NAMALWA (cell line): ENCODE measurements around the gene KLHL7.
A peak's percentile ranks its signal among the peaks of the same experiment; 100 is the strongest.
"Not testable (repeated sequence)": the region's sequence is repeated elsewhere in the genome, so short reads cannot be mapped to it uniquely, and the experiment has no call there.

ENCODE experiments used
- DNase-seq: peaks from one replicate; pipeline ENCODE4 v3.0.0-alpha.2; 2015; ENCODE audit warnings: low spot score

The KLHL7 gene

DNA sequence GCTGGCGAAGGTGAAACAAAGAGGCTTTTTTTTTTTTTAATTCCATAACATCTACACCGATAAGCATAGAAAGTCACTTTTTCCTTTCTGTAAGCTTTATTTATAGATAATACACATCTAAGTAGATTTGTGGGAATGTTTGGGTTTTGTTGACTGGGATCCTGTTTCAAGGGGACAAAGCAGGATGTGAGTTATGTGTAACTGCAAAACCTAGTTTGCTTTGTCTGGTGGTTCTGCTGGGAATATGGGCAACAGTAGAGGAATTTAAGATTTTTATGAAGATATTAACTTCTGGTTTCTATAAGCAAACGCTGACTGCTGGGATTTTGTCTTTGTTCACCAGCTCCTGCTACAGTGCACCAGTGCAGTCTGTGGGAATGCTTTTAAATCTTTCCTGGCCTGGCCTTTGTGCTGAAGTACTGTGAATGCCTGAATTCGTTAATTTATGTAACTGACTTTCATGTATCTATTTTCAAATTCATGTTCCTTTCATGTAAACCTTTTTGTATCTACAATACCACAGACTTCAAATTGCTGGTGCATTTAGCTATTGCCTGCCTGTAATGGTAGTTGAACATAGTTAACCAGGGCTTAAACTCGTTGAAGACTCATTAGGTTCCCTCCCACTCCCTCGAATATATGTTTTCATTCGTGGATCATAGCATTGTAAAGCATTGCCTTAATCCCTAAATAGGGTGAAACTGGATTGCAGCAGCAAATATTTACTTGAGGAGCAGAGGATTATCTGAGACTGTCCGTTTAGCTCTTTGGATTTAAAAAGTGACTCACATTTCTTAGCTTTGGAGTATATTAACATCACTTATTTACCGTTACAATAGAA lies 1.5 kb downstream of the KLHL7 start:
- DNase-seq: peak; percentile 31

DNA sequence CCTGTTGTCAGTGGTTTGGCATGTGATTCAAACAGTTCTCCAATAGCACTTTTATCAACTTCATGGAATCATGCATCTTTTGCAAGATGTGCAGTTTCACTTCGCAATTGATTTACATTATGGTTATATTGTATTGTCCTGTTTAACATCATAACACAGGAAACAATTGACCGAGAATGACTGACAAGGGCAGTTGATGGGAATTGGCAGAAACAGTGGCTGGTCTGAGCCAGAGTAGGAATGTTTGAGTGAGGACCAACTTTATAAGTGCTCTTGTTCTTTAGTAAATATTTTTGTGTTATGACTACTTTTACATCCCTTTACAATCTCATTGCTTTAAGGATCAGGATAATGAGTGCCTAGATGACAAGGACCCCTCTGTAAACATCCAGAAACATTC lies 2.2 kb downstream of the KLHL7 start:
- no peak for DNase-seq

DNA sequence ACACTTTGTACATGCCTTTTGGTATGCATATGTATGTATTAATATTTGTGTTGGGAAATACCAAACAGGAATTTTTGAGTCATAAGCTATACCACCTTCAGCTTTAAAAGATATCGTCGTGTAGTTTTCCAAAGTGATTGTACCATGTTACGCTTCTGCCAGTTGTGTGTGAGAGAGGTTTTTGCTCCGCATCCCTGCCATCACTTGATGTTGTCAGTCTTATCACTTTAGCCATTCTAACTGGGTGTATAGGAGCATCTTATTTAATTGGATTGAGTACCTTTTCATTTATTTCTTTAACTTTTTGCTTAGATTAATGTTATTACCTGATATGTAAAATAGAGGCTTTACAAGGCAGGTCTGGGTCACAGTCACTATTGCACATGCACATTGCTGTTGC lies 3.4 kb downstream of the KLHL7 start:
- DNase-seq: no peak

DNA sequence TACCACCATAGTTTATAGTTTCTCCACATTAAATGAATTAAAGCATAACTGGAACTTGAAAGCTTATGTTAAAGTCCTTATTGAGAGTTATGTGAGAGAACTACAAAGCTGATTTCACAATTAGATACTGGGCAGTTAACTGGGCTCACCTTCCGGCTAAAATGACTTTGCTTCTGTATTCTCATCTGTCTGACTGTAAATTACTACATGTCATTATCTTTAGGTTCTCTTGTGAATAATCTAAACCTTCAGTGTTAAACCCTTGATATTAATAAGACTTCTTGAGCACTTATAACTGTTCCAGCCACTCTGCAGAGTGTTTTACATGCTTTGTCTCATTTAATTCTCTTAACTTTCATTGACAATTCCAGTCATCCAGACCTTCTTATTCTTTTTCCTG lies 3.9 kb downstream of the KLHL7 start:
- DNase-seq: no peak

DNA sequence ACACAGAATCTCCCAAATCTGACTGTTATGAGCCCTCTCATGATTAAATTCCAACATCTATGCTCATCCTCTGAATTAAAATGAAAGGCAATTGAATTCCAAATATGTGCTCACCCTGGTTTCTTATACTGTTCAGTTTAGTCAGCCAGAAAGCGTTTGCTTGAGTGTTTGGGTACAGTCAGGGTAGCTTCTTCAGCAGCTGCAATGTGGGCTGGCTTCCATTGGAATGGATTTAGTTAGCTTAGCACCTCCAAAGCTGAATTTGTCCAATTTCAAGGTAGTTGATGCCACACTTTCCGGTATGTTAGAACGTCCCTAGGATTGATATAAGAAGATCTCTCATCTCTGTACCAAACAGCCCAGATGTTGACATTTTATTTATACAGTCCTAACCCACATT lies 9.3 kb downstream of the KLHL7 start:
- no peak for DNase-seq

DNA sequence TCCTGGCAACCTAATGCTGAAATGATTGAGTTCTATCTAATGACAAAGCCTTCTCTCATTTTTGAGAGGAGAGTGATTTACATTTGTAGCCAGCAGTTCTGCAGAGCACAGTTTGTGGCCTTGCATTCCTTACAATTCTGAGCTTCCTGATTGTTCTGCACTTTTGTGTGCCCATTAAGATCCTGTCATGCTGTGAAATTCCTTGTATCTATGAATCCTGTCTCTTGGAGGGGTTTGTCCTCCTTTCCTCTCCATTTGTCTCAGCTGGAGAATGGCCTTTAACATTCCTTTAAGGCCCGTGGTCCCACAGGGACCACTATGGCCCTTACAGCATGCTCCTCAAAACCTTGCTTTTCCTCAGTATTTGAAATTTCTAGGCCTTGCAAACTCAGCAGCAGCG lies 10.4 kb downstream of the KLHL7 start:
- DNase-seq: no peak

DNA sequence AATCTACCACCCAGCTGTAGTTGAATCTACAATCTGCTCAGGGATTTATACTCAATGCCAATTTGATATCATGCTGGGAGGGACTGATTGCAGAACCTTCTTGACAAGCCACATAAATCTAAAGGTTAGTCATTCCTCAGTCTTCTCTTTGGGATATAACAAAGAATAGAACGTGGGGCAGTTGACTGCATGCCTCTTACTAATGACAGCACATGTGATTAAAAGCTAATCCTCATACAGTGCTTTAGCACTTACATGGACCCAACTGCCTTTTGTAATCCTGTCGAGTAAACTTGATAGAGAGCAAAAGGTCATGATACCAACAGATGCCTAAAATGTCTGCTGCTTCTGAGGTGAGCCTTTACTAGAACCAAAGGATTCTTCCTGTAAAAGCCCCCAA lies 12.3 kb downstream of the KLHL7 start:
- no peak for DNase-seq

DNA sequence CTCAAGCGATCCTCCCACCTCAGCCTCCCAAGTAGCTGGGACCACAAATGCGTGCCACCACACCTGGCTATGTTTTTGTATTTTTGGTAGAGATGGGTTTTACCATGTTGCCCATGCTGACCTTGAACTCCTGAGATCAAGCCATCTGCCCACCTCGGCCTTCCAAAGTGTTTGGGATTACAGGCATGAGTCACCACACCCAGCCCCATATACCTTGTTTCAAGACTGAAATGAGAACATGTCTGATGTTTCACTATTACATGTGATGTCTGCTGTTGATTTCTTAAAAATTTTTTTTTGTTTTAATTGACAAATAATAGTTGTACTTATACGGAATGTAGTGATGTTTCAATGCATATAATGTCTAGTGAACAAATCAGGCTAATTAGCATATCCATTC lies 14.5 kb downstream of the KLHL7 start:
- DNase-seq: no peak

DNA sequence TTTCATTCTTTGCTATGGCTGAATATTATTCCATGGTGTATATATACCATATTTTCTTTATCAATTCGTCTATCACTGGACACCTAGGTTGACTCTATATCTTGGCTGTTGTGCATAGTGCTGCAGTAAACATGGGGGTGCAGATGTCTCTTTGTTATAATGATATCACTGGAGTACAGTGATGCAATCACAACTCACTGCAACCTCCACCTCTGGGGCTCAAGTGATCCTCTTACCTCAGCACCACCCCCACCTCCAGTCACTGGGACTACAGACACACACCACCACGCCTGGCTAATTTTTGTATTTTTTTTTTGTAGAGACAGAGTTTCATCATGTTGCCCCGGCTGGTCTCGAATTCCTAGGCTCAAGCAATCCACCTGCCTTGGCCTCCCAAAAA lies 15.6 kb downstream of the KLHL7 start:
- no peak for DNase-seq

DNA sequence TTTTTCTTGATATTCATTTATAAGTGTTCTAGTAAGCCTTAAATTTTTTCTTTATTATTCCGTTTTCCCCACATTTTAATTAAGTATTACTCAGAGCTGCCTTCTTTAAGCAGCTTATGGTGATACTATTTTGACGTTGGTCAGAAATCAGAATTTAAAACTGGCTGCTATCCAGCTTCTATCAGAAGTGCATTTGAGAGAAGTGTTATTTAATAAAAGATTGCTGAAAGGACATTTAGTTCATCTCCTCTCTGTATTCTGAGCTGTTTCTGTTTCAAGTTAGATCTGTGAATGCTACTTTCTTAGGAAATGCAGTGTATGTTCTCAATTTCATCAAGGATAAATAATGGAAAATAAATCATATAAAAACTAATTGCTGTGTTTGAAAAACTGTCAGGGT lies 17.4 kb downstream of the KLHL7 start:
- no peak for DNase-seq

DNA sequence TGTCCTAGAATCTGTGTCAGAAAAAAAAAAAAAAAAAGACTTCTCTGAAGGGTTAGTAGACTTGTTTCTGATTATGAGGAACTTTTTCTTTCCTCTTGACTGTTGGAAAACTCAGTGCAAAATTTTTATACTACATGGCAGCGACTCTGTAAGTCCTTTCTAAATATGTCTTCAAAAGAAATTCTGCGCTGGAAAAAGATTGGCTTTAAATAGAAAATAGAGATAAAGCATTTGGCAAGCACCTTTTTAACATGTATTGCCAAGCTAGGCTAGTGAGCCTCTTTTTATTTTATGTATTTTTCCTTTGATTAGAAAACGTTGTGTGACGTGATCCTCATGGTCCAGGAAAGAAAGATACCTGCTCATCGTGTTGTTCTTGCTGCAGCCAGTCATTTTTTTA lies 17.9 kb downstream of the KLHL7 start:
- DNase-seq: no peak

DNA sequence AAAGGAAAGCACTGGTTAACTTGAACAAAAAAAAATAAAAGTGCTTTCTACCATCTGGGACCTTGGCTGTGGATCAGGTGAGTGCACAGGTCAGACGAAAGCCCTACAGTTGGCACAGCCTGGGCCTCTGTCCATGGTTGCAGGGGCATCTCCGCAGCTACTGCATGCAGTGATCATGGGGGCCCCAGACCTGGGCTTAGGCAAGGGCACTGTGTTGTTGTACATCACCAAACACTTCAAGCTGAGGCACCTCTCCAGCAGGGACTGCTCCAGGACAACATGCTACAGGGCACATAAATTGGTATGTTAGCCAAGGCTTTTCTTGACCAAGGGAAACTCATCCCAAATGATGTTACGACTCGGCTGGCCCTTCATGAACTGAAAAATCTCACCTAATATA lies 23.5 kb downstream of the KLHL7 start:
- no peak for DNase-seq

DNA sequence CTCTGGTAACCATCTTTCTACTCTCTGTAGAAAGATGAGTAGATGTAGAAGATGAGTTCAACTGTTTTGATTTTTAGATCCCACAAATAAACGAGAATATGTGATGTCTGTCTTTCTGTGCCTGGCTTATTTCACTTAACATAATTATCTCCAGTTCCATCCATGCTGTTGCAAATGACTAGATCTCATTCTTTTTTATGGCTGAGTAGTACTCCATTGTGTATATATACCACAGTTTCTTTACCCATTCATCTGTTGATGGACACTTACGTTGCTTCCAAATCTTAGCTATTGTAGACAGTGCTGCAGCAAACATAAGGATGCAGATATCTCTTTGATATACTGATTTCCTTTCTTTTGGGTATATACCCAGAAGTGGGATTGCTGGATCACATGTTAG lies 26.2 kb downstream of the KLHL7 start:
- not testable (repeated sequence) for DNase-seq

DNA sequence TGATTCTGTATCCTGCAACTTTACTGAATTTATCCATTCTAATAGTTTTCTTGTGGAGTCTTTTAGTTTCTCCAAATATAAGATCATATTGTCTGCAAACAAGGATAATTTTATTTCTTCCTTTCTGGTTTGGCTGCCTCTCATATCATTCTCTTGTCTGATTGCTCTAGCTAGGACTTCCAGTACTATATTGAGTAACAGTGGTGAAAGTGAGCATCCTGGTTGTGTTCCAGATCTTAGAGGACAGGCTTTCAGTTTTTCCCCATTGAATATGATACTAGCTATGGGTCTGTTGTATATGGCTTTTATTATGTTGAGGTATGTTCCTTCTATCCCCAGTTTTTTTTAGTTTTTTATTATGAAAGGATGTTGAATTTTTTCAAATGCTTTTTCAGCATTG lies 28.2 kb downstream of the KLHL7 start:
- DNase-seq: no peak

DNA sequence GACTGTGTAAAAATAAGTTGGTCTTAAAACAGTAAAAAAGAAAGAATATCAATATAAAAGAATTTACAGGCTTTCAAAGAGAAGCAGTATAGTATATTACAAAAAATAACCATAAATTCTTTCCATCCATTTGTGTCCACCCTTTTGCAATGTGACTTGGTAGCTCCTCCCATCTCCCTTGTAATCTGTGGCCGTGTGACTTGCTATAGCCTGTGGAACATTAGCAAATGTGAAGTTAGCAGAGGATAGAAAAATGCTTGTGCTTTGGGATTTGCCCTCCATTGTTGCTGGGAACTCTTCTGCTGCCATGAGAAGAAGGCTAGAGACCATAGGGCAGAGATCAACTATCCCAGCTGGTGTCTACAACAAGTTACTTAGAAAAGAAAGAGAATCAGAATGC lies 30.2 kb downstream of the KLHL7 start:
- DNase-seq: no peak

DNA sequence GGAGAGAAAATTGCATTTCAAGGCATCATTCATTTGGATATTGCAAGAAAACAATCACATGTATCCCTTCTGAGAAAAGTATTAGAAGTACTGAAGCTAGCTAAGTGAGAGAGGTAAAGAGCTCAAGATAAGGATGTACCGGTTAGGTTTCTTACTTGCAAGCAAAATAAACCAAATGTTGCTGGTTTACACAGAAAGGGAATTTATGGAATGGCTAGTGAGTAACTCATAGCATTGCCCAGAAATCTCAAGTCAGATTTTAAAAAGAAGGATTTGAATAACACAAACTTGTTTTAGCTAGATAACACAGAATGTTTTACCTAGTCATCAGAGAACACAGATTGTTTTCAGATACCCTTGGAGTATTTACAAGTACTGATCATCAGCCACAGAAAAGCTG lies 30.6 kb downstream of the KLHL7 start:
- no peak for DNase-seq

DNA sequence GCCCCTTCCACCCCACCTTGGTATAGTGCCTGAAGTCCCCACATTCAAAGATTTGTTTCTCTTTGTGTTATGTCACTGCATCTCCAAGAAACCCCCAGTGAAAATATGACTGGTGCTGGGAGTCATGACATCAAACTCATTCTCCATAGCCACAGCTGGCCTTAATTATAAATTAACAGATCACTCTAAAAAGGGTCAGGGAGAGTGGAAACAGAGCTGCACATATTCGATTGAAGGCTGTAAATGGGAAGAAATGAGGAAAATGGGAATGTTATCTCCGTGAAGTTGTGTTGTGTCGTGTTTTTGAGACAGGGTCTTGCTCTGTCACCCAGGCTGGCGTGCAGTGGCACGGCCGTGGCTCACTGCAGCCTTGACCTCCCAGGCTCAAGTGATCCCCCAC lies 52.1 kb downstream of the KLHL7 start:
- no peak for DNase-seq

DNA sequence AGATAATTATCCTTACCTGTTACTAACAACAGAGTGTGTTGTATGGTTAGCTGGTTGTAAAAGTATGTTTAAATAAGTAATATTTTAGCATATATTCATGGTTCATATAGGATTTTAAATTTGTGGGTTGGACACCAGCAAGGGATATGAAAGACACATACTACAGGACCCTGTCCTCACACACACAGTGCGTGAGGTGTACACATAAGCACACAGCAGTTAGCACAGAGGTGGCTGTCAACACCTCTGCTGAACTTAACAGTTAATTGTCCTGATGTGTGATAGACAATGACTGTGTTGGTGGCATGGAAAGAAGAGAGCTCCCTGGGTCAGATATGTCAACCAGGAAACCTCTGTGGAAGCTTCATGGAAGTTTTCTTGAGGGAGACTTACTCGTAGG lies 53.0 kb downstream of the KLHL7 start:
- DNase-seq: no peak

DNA sequence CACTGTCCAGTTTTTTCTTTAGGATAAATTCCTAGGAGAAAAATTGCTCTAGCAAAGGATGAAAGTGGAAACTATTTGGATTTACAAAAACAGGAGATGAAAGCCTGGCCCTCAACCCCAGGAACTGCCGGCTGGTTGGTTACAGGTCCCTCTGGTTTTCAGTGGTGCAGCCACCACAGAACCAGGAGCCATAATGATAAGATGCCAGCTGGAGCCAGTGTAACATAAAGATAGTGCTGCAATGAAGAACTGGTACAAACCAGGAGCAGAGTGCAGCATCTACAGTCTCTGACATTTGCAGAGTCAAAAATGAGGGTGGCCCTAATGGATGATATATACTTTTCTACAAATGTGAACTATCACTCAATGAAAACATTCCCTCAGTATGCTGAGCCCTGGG lies 55.9 kb downstream of the KLHL7 start:
- DNase-seq: no peak

DNA sequence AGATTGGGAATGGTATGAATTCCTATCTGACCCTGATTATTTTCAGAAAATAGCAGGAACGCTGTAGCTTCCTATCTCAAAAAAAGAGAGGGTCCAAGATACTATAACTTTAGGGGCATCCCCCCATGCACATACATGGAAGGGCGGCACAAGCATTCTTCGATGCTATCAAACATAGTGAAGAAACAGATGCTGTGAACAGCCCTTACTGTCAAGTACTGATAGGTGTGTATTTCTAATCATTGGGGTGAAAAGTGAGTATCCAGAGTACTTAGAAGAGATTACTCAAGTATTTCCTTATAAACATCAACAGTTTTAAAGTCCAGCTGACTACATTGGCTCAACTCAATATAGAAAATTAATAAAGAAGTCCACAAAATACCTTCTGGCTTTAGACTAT lies 59.3 kb downstream of the KLHL7 start:
- DNase-seq: no peak

DNA sequence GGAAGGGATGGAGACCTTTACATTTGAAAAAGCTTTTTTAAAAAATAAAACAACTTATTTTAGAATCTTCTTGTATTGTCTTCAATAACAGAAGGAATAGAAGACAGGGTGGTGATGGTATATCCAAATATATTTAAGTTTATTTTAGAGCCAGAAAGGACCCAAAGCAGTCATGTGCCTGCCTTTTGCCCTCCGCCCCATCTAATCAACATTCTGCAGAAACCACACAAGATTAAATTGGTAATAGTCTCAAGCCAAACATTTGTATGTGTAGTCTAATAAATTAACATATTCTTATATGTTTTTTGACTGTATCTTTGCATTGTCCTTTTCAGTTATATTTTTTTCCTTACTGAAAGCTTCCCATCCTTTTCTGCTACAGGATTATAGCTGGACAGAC lies 59.7 kb downstream of the KLHL7 start:
- no peak for DNase-seq

DNA sequence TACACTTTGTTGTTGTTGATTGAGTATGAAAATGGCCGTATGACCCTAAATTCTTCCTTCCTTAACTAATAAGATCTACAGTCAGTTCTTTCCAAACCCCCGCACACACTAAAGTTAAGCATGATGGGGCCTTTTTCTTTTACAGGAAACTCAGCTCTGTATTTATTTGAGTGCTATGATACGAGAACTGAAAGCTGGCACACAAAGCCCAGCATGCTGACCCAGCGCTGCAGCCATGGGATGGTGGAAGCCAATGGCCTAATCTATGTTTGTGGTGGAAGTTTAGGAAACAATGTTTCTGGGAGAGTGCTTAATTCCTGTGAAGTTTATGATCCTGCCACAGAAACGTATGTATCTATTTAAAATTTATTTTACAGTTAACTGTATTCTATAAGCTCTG lies 62.1 kb downstream of the KLHL7 start:
- DNase-seq: no peak

DNA sequence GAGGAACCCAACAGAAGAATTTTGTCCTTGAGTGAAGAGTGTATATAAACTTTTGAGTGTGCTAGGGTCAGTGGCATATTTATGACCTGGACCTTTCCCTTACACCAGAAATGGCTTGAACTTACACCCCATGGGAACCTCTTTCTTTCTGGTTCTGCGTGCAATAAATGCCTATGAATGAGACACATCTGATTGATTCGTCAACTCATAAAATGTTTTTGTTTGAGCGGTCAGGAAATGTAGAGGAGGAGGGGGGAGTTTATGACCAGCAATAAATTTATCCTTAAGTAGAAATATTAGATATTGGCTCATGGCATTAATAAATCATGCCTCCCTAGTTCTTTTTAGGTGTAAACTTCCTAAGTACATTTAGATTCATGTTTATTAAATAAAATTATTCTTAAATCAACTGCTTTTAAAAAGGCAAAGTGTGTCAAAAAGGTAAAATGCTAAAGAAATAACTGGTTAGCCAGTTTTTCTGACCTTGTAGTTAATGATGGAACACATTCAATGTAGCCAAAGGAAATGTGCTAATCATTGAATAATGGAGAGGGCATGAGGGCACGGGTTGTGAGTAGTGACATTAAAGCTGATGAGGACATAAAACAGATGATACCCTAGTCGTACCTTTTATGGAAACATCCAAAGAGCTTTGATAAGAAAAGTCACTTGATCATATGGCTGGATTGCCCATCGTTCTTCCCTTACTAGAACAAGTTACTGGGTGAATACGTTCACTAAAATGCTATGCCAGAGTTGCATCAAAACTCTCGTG lies 62.7 kb downstream of the KLHL7 start:
- DNase-seq: no peak

DNA sequence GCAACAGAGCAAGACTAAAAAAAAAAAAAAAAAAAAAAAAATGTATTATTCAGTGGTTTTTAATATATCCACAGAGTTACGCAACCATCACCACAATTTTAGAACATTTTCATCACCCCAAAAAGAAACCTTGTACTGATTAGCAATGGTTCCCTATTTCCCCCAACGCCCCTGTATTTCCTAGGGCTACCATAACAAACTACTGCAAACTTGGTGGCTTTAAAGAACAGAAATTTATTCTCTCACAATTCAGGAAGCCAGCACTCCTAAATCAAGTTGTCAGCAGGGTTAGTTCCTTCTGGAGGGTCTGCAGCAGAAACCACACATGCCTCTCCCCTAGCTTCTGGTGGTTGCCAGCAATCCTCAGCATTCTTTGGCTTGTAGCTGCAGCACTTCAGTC lies 70.4 kb downstream of the KLHL7 start:
- no peak for DNase-seq
